GM19238 (cell line): ENCODE data around the gene SOX1.

Experiments
- DNase-seq: peaks from one replicate; pipeline ENCODE4 v3.0.0; 2011; ENCODE audit warnings: low spot score; ENCODE audit not compliant: insufficient read length

Gene SOX1

GRCh38 chr13:112067116-112067741 lies at the start of gene SOX1:
TSS of gene SOX1 (plus strand) at chr13:112067149. CDS start at chr13:112067659, 510 bp downstream.
- no peak for DNase-seq

- no peak for DNase-seq
Measured at GRCh38 chr13:112024577-112024976, 42.4 kb upstream of the SOX1 start.

- no peak for DNase-seq
Measured at GRCh38 chr13:112027250-112027649, 39.7 kb upstream of the SOX1 start.

GRCh38 chr13:112028481-112028880 lies 38.5 kb upstream of the SOX1 start:
- no peak for DNase-seq

- DNase-seq: no peak
Measured at GRCh38 chr13:112029143-112029542, 37.8 kb upstream of the SOX1 start.

- no peak for DNase-seq
Measured at GRCh38 chr13:112032186-112032993, 34.6 kb upstream of the SOX1 start.

- no peak for DNase-seq
Measured at GRCh38 chr13:112034231-112034630, 32.7 kb upstream of the SOX1 start.

- no peak for DNase-seq
Measured at GRCh38 chr13:112034846-112035245, 32.1 kb upstream of the SOX1 start.

- DNase-seq: no peak
Measured at GRCh38 chr13:112042496-112042895, 24.5 kb upstream of the SOX1 start.

GRCh38 chr13:112052213-112052612 lies 14.7 kb upstream of the SOX1 start:
- no peak for DNase-seq

GRCh38 chr13:112053167-112053743 lies 13.7 kb upstream of the SOX1 start:
- DNase-seq: no peak

GRCh38 chr13:112053744-112054615 lies 13.0 kb upstream of the SOX1 start:
- DNase-seq: no peak

GRCh38 chr13:112054616-112055015 lies 12.3 kb upstream of the SOX1 start:
- DNase-seq: no peak

GRCh38 chr13:112055036-112055914 lies 11.7 kb upstream of the SOX1 start:
- no peak for DNase-seq

GRCh38 chr13:112055915-112056269 lies 11.1 kb upstream of the SOX1 start:
- DNase-seq: no peak

- no peak for DNase-seq
Measured at GRCh38 chr13:112056284-112056727, 10.6 kb upstream of the SOX1 start.

- no peak for DNase-seq
Measured at GRCh38 chr13:112056739-112057438, 10.1 kb upstream of the SOX1 start.

GRCh38 chr13:112057439-112057735 lies 9.6 kb upstream of the SOX1 start:
- no peak for DNase-seq

GRCh38 chr13:112057736-112058518 lies 9.0 kb upstream of the SOX1 start:
- DNase-seq: no peak

GRCh38 chr13:112058519-112058873 lies 8.5 kb upstream of the SOX1 start:
- DNase-seq: no peak
